ENCODE results near the gene SPTBN4.
"Not testable (repeated sequence)": the region's sequence is repeated elsewhere in the genome, so short reads cannot be mapped to it uniquely, and the experiment has no call there.

SPTBN4 gene

DNA sequence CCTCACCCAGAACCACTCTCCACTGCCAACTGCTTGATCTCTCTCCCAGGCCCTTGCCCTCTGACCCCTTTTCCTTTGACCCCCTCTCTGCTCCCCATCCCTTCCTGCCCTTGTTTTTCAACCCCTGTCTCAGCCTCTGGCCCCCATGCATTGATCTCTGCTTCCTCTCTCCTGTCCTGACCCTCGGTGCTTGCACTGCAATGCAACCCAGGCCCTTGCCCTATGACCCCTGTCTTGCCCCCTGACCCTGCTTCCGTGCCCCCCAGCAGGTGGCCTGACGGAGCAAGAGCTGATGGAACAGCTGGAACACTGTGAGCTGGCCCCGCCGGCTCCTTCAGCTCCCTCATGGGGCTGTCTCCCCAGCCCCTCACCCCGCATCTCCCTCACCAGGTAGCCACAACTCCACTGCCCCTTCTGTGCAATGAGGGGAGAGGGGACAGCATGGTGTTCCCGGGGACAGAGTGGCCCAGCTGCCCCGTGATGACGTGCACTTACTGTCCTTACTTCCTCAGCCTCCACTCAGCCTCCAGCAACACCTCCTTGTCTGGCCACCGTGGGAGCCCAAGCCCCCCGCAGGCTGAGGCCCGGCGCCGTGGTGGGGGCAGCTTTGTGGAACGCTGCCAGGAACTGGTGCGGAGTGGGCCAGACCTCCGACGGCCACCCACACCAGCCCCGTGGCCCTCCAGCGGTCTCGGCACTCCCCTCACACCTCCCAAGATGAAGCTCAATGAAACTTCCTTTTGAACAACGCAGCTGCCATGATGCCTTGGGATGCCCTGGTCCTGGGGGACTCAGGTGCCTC is 123.9 kb downstream of the SPTBN4 start:
- no peak overlapping the region for H2AFZ ChIP-seq (ENCODE audit: low read length)
- no peak overlapping the region for H3K4ac ChIP-seq (ENCODE audit: low read length)
- peaks cover 6 to 30% of the 10 kb centered on the region in 2 donors for H3K36me3 ChIP-seq (replicated peaks in 1 of 2; ENCODE audit: control insufficient read depth in 2 of 2, insufficient read depth in 2 of 2, low read length in 2 of 2)
- H2BK120ac ChIP-seq (ENCODE audit: low read depth, low read length) = no peak overlapping the region
- WGBS, 2 donors (ENCODE audit: extremely low coverage in 2 of 2, insufficient read length in 2 of 2, insufficient replicate concordance in 1 of 2) = no CpG with 5 or more reads among the region's 22 CpGs
- peak overlapping the region; percentile 87 for H3K18ac ChIP-seq (ENCODE audit: low read length)
- peaks cover 23 to 27% of the 10 kb centered on the region in 2 donors for H3K4me1 ChIP-seq (ENCODE audit: control insufficient read depth in 2 of 2, insufficient read depth in 1 of 2, low read depth in 1 of 2, low read length in 2 of 2)
- peak overlapping the region; percentile 46 for H4K91ac ChIP-seq (ENCODE audit: low read depth, low read length, poor library complexity)
- H2BK5ac ChIP-seq (ENCODE audit: low read length) = peak overlapping the region; percentile 79
- H2BK12ac ChIP-seq (ENCODE audit: low read length) = peak overlapping the region; percentile 68
- H3K27me3 ChIP-seq (ENCODE audit: control insufficient read depth in 3 of 3, insufficient read depth in 3 of 3, low read depth in 1 of 3, low read length in 3 of 3) = no peaks in the 10 kb centered on the region
- no peak overlapping the region for H4K8ac ChIP-seq (ENCODE audit: low read depth, low read length)
- H2AK5ac ChIP-seq (ENCODE audit: low read depth, low read length) = peak overlapping the region; percentile 66
- H3K9ac ChIP-seq (ENCODE audit: low read depth, low read length, poor library complexity) = peak overlapping the region; percentile 63
- H3K4me2 ChIP-seq (ENCODE audit: insufficient read depth, low read length, poor library complexity, severe bottlenecking) = no peak overlapping the region
- no peaks in the 10 kb centered on the region for H3K9me3 ChIP-seq (replicated peaks in 1 of 2; ENCODE audit: control insufficient read depth in 2 of 2, insufficient read depth in 1 of 2, low read depth in 1 of 2, low read length in 2 of 2)
- no peaks in the 10 kb centered on the region for H3K79me1 ChIP-seq (ENCODE audit: low read depth, low read length)
- no peak for DNase-seq (ENCODE audit: low spot score)
- H2BK15ac ChIP-seq (ENCODE audit: low read length) = peak overlapping the region; percentile 51
- no peak overlapping the region for H3K4me3 ChIP-seq (ENCODE audit: low read length in 2 of 2)
- H3K27ac ChIP-seq (replicated peaks; ENCODE audit: low read length) = no peak overlapping the region
- H3K23ac ChIP-seq (ENCODE audit: low read depth, low read length, poor library complexity) = peak overlapping the region; percentile 75
- H3K14ac ChIP-seq (ENCODE audit: low read length) = no peak overlapping the region

DNA sequence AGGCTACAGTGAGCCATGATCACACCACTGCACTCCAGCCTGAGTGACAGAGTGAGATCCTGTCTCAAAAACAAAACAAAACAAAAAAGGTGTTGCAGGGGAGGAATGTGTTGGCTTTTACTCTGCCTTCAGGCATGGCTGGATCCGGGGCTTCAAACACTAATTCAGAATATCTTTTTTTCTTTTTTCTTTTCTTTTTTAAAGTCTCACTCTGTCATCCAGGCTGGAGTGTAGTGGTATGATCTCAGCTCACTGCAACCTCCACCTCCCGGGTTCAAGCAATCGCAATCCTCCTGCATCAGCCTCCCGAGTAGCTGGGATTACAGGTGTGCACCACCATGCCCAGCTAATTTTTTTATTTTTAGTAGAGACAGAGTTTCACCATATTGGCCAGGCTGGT is 124.9 kb downstream of the SPTBN4 start:
- not testable (repeated sequence) for H3K79me1 ChIP-seq (ENCODE audit: low read depth, low read length); H2AK5ac ChIP-seq (ENCODE audit: low read depth, low read length); DNase-seq (ENCODE audit: low spot score); H2BK120ac ChIP-seq (ENCODE audit: low read depth, low read length); H3K4ac ChIP-seq (ENCODE audit: low read length); H3K14ac ChIP-seq (ENCODE audit: low read length); H3K27me3 ChIP-seq (ENCODE audit: control insufficient read depth in 3 of 3, insufficient read depth in 3 of 3, low read depth in 1 of 3, low read length in 3 of 3); H3K4me3 ChIP-seq (ENCODE audit: low read length in 2 of 2); H3K27ac ChIP-seq (replicated peaks; ENCODE audit: low read length); H3K9me3 ChIP-seq (replicated peaks in 1 of 2; ENCODE audit: control insufficient read depth in 2 of 2, insufficient read depth in 1 of 2, low read depth in 1 of 2, low read length in 2 of 2); H2AFZ ChIP-seq (ENCODE audit: low read length); H2BK12ac ChIP-seq (ENCODE audit: low read length); H2BK5ac ChIP-seq (ENCODE audit: low read length); H3K4me2 ChIP-seq (ENCODE audit: insufficient read depth, low read length, poor library complexity, severe bottlenecking); H2BK15ac ChIP-seq (ENCODE audit: low read length); H4K91ac ChIP-seq (ENCODE audit: low read depth, low read length, poor library complexity); H3K9ac ChIP-seq (ENCODE audit: low read depth, low read length, poor library complexity); H4K8ac ChIP-seq (ENCODE audit: low read depth, low read length); H3K18ac ChIP-seq (ENCODE audit: low read length); H3K23ac ChIP-seq (ENCODE audit: low read depth, low read length, poor library complexity)
- H3K4me1 ChIP-seq (ENCODE audit: control insufficient read depth in 2 of 2, insufficient read depth in 1 of 2, low read depth in 1 of 2, low read length in 2 of 2) = peaks cover 25 to 27% of the 10 kb centered on the region in 2 donors
- peaks cover 6 to 19% of the 10 kb centered on the region in 2 donors for H3K36me3 ChIP-seq (replicated peaks in 1 of 2; ENCODE audit: control insufficient read depth in 2 of 2, insufficient read depth in 2 of 2, low read length in 2 of 2)
- whole genome bisulfite sequencing, 2 donors (ENCODE audit: extremely low coverage in 2 of 2, insufficient read length in 2 of 2, insufficient replicate concordance in 1 of 2) = no CpG with 5 or more reads among the region's 4 CpGs

- H2BK15ac ChIP-seq (ENCODE audit: low read length) = no peak overlapping the region
- peaks cover 25 to 27% of the 10 kb centered on the region in 2 donors for H3K4me1 ChIP-seq (ENCODE audit: control insufficient read depth in 2 of 2, insufficient read depth in 1 of 2, low read depth in 1 of 2, low read length in 2 of 2)
- no peak overlapping the region for H3K4me2 ChIP-seq (ENCODE audit: insufficient read depth, low read length, poor library complexity, severe bottlenecking)
- H4K8ac ChIP-seq (ENCODE audit: low read depth, low read length) = no peak overlapping the region
- H2AK5ac ChIP-seq (ENCODE audit: low read depth, low read length) = no peak overlapping the region
- H3K36me3 ChIP-seq (replicated peaks in 1 of 2; ENCODE audit: control insufficient read depth in 2 of 2, insufficient read depth in 2 of 2, low read length in 2 of 2) = peaks cover 3 to 15% of the 10 kb centered on the region in 2 donors
- no CpG with 5 or more reads among the region's 4 CpGs for WGBS, 2 donors (ENCODE audit: extremely low coverage in 2 of 2, insufficient read length in 2 of 2, insufficient replicate concordance in 1 of 2)
- no peak overlapping the region for H4K91ac ChIP-seq (ENCODE audit: low read depth, low read length, poor library complexity)
- H3K23ac ChIP-seq (ENCODE audit: low read depth, low read length, poor library complexity) = no peak overlapping the region
- DNase-seq (ENCODE audit: low spot score) = no peak
- H2BK120ac ChIP-seq (ENCODE audit: low read depth, low read length) = no peak overlapping the region
- H3K27ac ChIP-seq (replicated peaks; ENCODE audit: low read length) = no peak overlapping the region
- H3K4ac ChIP-seq (ENCODE audit: low read length) = no peak overlapping the region
- no peak overlapping the region for H2BK12ac ChIP-seq (ENCODE audit: low read length)
- no peak overlapping the region for H3K9ac ChIP-seq (ENCODE audit: low read depth, low read length, poor library complexity)
- H3K4me3 ChIP-seq (ENCODE audit: low read length in 2 of 2) = no peak overlapping the region
- no peaks in the 10 kb centered on the region for H3K79me1 ChIP-seq (ENCODE audit: low read depth, low read length)
- H3K14ac ChIP-seq (ENCODE audit: low read length) = no peak overlapping the region
- no peak overlapping the region for H2AFZ ChIP-seq (ENCODE audit: low read length)
- H3K27me3 ChIP-seq (ENCODE audit: control insufficient read depth in 3 of 3, insufficient read depth in 3 of 3, low read depth in 1 of 3, low read length in 3 of 3) = peaks cover 0 to 4% (median 0%) of the 10 kb centered on the region in 3 experiments
- no peaks in the 10 kb centered on the region for H3K9me3 ChIP-seq (replicated peaks in 1 of 2; ENCODE audit: control insufficient read depth in 2 of 2, insufficient read depth in 1 of 2, low read depth in 1 of 2, low read length in 2 of 2)
- no peak overlapping the region for H3K18ac ChIP-seq (ENCODE audit: low read length)
- H2BK5ac ChIP-seq (ENCODE audit: low read length) = no peak overlapping the region
These were observed 125.4 kb downstream of the SPTBN4 start for GRCh38 chr19:40592170-40592569.

DNA sequence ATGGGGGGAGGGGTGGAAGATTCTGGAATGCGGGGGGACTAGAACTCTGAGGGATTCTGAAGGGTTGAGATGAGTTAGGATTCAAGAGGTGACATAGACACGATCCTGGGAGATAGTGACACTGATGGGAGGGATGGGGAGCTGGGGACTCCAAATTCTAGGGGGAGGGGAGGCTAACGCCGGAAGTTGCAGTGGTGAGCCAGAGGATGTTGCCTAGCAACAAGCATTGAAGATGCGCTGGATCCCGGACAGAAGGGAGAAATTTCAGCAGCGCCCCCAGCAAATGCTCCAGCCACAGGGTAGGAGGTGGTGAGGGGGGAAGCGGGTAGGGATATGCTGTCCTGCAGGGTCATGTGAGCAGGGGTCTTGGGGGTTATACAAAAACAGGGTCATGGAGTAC is 127.5 kb downstream of the SPTBN4 start:
- H3K79me1 ChIP-seq (ENCODE audit: low read depth, low read length) = no peaks in the 10 kb centered on the region
- no peak overlapping the region for H3K18ac ChIP-seq (ENCODE audit: low read length)
- H2AK5ac ChIP-seq (ENCODE audit: low read depth, low read length) = peak overlapping the region; percentile 88
- peak overlapping the region in 1 of 2 donors; percentile 29 for H3K4me3 ChIP-seq (ENCODE audit: low read length in 2 of 2)
- peaks cover 0 to 16% (median 0%) of the 10 kb centered on the region in 3 experiments for H3K27me3 ChIP-seq (ENCODE audit: control insufficient read depth in 3 of 3, insufficient read depth in 3 of 3, low read depth in 1 of 3, low read length in 3 of 3)
- WGBS, 2 donors (ENCODE audit: extremely low coverage in 2 of 2, insufficient read length in 2 of 2, insufficient replicate concordance in 1 of 2) = no CpG with 5 or more reads among the region's 8 CpGs
- H2BK5ac ChIP-seq (ENCODE audit: low read length) = no peak overlapping the region
- H3K4me2 ChIP-seq (ENCODE audit: insufficient read depth, low read length, poor library complexity, severe bottlenecking) = no peak overlapping the region
- H3K4ac ChIP-seq (ENCODE audit: low read length) = no peak overlapping the region
- H3K9me3 ChIP-seq (replicated peaks in 1 of 2; ENCODE audit: control insufficient read depth in 2 of 2, insufficient read depth in 1 of 2, low read depth in 1 of 2, low read length in 2 of 2) = no peaks in the 10 kb centered on the region
- no peak overlapping the region for H4K91ac ChIP-seq (ENCODE audit: low read depth, low read length, poor library complexity)
- H3K14ac ChIP-seq (ENCODE audit: low read length) = no peak overlapping the region
- no peak overlapping the region for H4K8ac ChIP-seq (ENCODE audit: low read depth, low read length)
- H3K27ac ChIP-seq (replicated peaks; ENCODE audit: low read length) = no peak overlapping the region
- peaks cover 27 to 33% of the 10 kb centered on the region in 2 donors for H3K4me1 ChIP-seq (ENCODE audit: control insufficient read depth in 2 of 2, insufficient read depth in 1 of 2, low read depth in 1 of 2, low read length in 2 of 2)
- no peak overlapping the region for H2BK12ac ChIP-seq (ENCODE audit: low read length)
- H3K36me3 ChIP-seq (replicated peaks in 1 of 2; ENCODE audit: control insufficient read depth in 2 of 2, insufficient read depth in 2 of 2, low read length in 2 of 2) = peaks cover 0 to 5% of the 10 kb centered on the region in 2 donors
- no peak overlapping the region for H2BK15ac ChIP-seq (ENCODE audit: low read length)
- H3K9ac ChIP-seq (ENCODE audit: low read depth, low read length, poor library complexity) = peak overlapping the region; percentile 46
- no peak overlapping the region for H2BK120ac ChIP-seq (ENCODE audit: low read depth, low read length)
- H3K23ac ChIP-seq (ENCODE audit: low read depth, low read length, poor library complexity) = peak overlapping the region; percentile 29
- H2AFZ ChIP-seq (ENCODE audit: low read length) = peak overlapping the region; percentile 72
- no peak for DNase-seq (ENCODE audit: low spot score)

All from neuronal stem cell (in vitro differentiated cells).